Measurements from ENCODE around the gene ALX4. TPM values are rescaled to one million over a fixed set of nuclear protein-coding genes. Genes with fewer than 3 reads are reported as not detected.

ALX4 gene
- total and polyA plus RNA-seq, 2 donors (not counting 3 experiments of a cell fraction or from before 2014, with no cell fraction given), result not detected

- ChIA-PET POLR2A (no interaction called here), CTCF (interaction anchor here (0.9 to 2.1 kb wide), 3 partner anchors 27 to 126 kb away, joined by 3 to 7 read pairs (median 3); no protein-coding TSS in a partner anchor)
- Histone ChIP-seq H3K9me3 (replicated peaks; ENCODE audit: control insufficient read depth, insufficient read depth, low read length) (no peaks in the 10 kb centered on the region), H3K79me2 (ENCODE audit: control insufficient read depth, insufficient read depth, low read length) (no peaks in the 10 kb centered on the region), H3K27ac (ENCODE audit: insufficient read depth, low read depth, low read length) (no peak overlapping the region), H3K4me3 (replicated peaks in 1 of 3; ENCODE audit: insufficient read depth in 1 of 3, low read depth in 1 of 3, low read length in 3 of 3) (no peak overlapping the region), H3K9me1 (replicated peaks; ENCODE audit: control insufficient read depth, extremely low read depth, insufficient read depth, low read length) (no peaks in the 10 kb centered on the region), H2AFZ (ENCODE audit: low read depth, low read length) (no peak overlapping the region), H3K36me3 (ENCODE audit: control insufficient read depth in 2 of 2, extremely low read depth in 1 of 2, insufficient read depth in 2 of 2, low read length in 2 of 2) (no peaks in the 10 kb centered on the region), H3K9ac (replicated peaks; ENCODE audit: extremely low read depth, insufficient read depth, low read length) (no peak overlapping the region), H4K20me1 (replicated peaks; ENCODE audit: control insufficient read depth, extremely low read depth, insufficient read depth, low read length) (no peaks in the 10 kb centered on the region), H3K27me3 (ENCODE audit: control insufficient read depth in 2 of 2, insufficient read depth in 2 of 2, low read length in 2 of 2) (no peaks in the 10 kb centered on the region), H3K4me1 (ENCODE audit: control insufficient read depth, extremely low read depth, insufficient read depth, low read length) (no peaks in the 10 kb centered on the region), H3K4me2 (ENCODE audit: insufficient read depth, low read length) (no peak overlapping the region)
- intact Hi-C loops (cut with micrococcal nuclease) (no loop called here), dilution Hi-C loops (cut with MboI; ENCODE audit: extremely low pct_ligation_motif_present, low sequenced_read_pairs) (no loop called here)
- DNase-seq (ENCODE audit: low read depth, low spot score) (no peak), FAIRE-seq (no peak)
- TF ChIP-seq GATA2 (IDR thresholded peaks at IDR 0.05; ENCODE audit: insufficient read depth, insufficient read length, low read depth, low read length), result no peak
- no peak for TF ChIP-seq JUN (IDR thresholded peaks at IDR 0.05; ENCODE audit: borderline replicate concordance, insufficient read depth, insufficient read length, low read depth)
- TF ChIP-seq, protein P1, sequence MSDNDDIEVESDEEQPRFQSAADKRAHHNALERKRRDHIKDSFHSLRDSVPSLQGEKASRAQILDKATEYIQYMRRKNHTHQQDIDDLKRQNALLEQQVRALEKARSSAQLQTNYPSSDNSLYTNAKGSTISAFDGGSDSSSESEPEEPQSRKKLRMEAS (IDR thresholded peaks at IDR 0.05; ENCODE audit: insufficient read depth, insufficient read length), result no peak
- no peak for TF ChIP-seq POLR2A (IDR thresholded peaks at IDR 0.05; ENCODE audit: low read depth, low read length)
- no peak for TF ChIP-seq FOS (IDR thresholded peaks at IDR 0.05; ENCODE audit: borderline replicate concordance, insufficient read depth, low read length)
- BruUV-seq (replicated peaks), result no TSS peak
Observed at GRCh38 chr11:44258839-44259420, 51.0 kb downstream of the ALX4 start.

- intact Hi-C loops (cut with micrococcal nuclease) (no loop called here), dilution Hi-C loops (cut with MboI; ENCODE audit: extremely low pct_ligation_motif_present, low sequenced_read_pairs) (no loop called here)
- ChIA-PET CTCF (interaction anchor here (1.2 to 2.1 kb wide), 3 partner anchors 8 to 125 kb away, joined by 3 to 7 read pairs (median 5); no protein-coding TSS in a partner anchor), POLR2A (interaction anchor here (0.6 kb wide), 1 partner anchor 327 kb away, joined by 3 read pairs; no protein-coding TSS in a partner anchor)
- Histone ChIP-seq H2AFZ (ENCODE audit: low read depth, low read length) (no peak overlapping the region), H3K27me3 (ENCODE audit: control insufficient read depth in 2 of 2, insufficient read depth in 2 of 2, low read length in 2 of 2) (no peaks in the 10 kb centered on the region), H3K4me2 (ENCODE audit: insufficient read depth, low read length) (no peak overlapping the region), H3K79me2 (ENCODE audit: control insufficient read depth, insufficient read depth, low read length) (no peaks in the 10 kb centered on the region), H3K27ac (ENCODE audit: insufficient read depth, low read depth, low read length) (no peak overlapping the region), H3K4me1 (ENCODE audit: control insufficient read depth, extremely low read depth, insufficient read depth, low read length) (no peaks in the 10 kb centered on the region), H3K4me3 (replicated peaks in 1 of 3; ENCODE audit: insufficient read depth in 1 of 3, low read depth in 1 of 3, low read length in 3 of 3) (no peak overlapping the region), H4K20me1 (replicated peaks; ENCODE audit: control insufficient read depth, extremely low read depth, insufficient read depth, low read length) (no peaks in the 10 kb centered on the region), H3K9ac (replicated peaks; ENCODE audit: extremely low read depth, insufficient read depth, low read length) (no peak overlapping the region), H3K9me1 (replicated peaks; ENCODE audit: control insufficient read depth, extremely low read depth, insufficient read depth, low read length) (no peaks in the 10 kb centered on the region), H3K9me3 (replicated peaks; ENCODE audit: control insufficient read depth, insufficient read depth, low read length) (no peaks in the 10 kb centered on the region), H3K36me3 (ENCODE audit: control insufficient read depth in 2 of 2, extremely low read depth in 1 of 2, insufficient read depth in 2 of 2, low read length in 2 of 2) (no peaks in the 10 kb centered on the region)
- no peak for TF ChIP-seq CTCF (IDR thresholded peaks at IDR 0.05; ENCODE audit: extremely low read depth in 1 of 2, insufficient read depth in 1 of 2, low read depth in 1 of 2, low read length in 2 of 2)
- TF ChIP-seq, protein P1 (IDR thresholded peaks at IDR 0.05; ENCODE audit: insufficient read depth, insufficient read length), result no peak
- no peak for TF ChIP-seq JUN (IDR thresholded peaks at IDR 0.05; ENCODE audit: borderline replicate concordance, insufficient read depth, insufficient read length, low read depth)
- TF ChIP-seq POLR2A (IDR thresholded peaks at IDR 0.05; ENCODE audit: low read depth, low read length), result no peak
- no peak for TF ChIP-seq POLR2AphosphoS5 (IDR thresholded peaks at IDR 0.05; ENCODE audit: insufficient read depth, low read depth, low read length)
- no peak for TF ChIP-seq EZH2 (IDR thresholded peaks at IDR 0.05; ENCODE audit: borderline replicate concordance, low read depth, low read length, severe bottlenecking)
- TF ChIP-seq GATA2 (IDR thresholded peaks at IDR 0.05; ENCODE audit: insufficient read depth, insufficient read length, low read depth, low read length), result no peak
- no peak for TF ChIP-seq FOS (IDR thresholded peaks at IDR 0.05; ENCODE audit: borderline replicate concordance, insufficient read depth, low read length)
- TF ChIP-seq MYC (IDR thresholded peaks at IDR 0.05; ENCODE audit: low read depth, low read length), result no peak
- DNase-seq (ENCODE audit: low read depth, low spot score) (no peak), FAIRE-seq (no peak)
- no TSS peak for BruUV-seq (replicated peaks)
Observed at GRCh38 chr11:44258190-44258489, 51.8 kb downstream of the ALX4 start.

All from endothelial cell of umbilical vein (primary cell).